HepG2 (cell line): Measurements from ENCODE around the gene UNC5C. TPM values are rescaled to one million over a fixed set of nuclear protein-coding genes. Genes with fewer than 3 reads are reported as not detected.

Source experiments
- ATAC-seq: fragments of 200-7000 bp; cut with Tn5 transposase; 3 replicates; pipeline ENCODE4 v1.9.1; 2020; ENCODE audit warnings: mild to moderate bottlenecking, moderate library complexity
- BruUV-seq: library from RNA; stranded (reverse); fragments of 400-500 nt; replicated peaks from 2 replicates; lab custom pipeline; 2021; lab: Mats Ljungman, UMichigan
- CTCF ChIA-PET: fragments of 300-600 bp; formaldehyde crosslinking; extraction: SDS; loops from one replicate; lab custom pipeline; 2021; ENCODE audit warnings: low total read pairs, inconsistent platforms, low intra/inter-chr PET ratio; lab: Yijun Ruan, JAX
- POLR2A ChIA-PET: fragments of 350-600 bp; sonication (Branson Sonifier 250); formaldehyde crosslinking; loops from one replicate; lab custom pipeline; 2020; ENCODE audit warnings: antibody characterized with exemption, inconsistent platforms; lab: Yijun Ruan, JAX
- DNase-seq: peaks from one replicate; pipeline ENCODE4 v3.0.0-alpha.2; 2015; ENCODE audit warnings: low spot score
- FAIRE-seq: peaks from 3 replicates; lab custom pipeline; 2011; peaks lifted over from hg19 to GRCh38; lab: Jason Lieb, UNC
- H2AFZ ChIP-seq: one replicate; pipeline ENCODE4 v1.6.1; 2011; ENCODE audit warnings: low read length, inconsistent platforms
- H3K27ac ChIP-seq: fragments of 300-600 bp; 3 replicates; pipeline ENCODE4 v1.8.0; 2011; ENCODE audit warnings: mixed run types, mild to moderate bottlenecking, mixed read lengths, low read length, inconsistent platforms; ENCODE audit not compliant: insufficient read depth; ENCODE audit errors: extremely low read length
- H3K27me3 ChIP-seq, 2 experiments: fragments of 200-600 bp in 1 of 2; 2 replicates in 1 of 2; 3 replicates in 1 of 2; pipeline versions ENCODE4 v1.6.0 to v1.8.0; 2011; ENCODE audit warnings: low read length in 2 of 2, mild to moderate bottlenecking in 2 of 2, moderate library complexity in 2 of 2, inconsistent platforms in 1 of 2; ENCODE audit not compliant: insufficient read depth in 2 of 2, control insufficient read depth in 1 of 2
- H3K36me3 ChIP-seq, 2 experiments: fragments of 200-600 bp in 1 of 2; replicated peaks in 1 of 2; 2 replicates in 1 of 2; 3 replicates in 1 of 2; pipeline versions ENCODE4 v1.5.1 to v1.8.0; 2011; ENCODE audit warnings: low read length in 2 of 2, inconsistent platforms in 1 of 2; ENCODE audit not compliant: insufficient read depth in 2 of 2, control insufficient read depth in 1 of 2
- H3K4me1 ChIP-seq: 2 replicates; pipeline ENCODE4 v1.5.1; 2012; ENCODE audit warnings: low read length, inconsistent platforms; ENCODE audit not compliant: insufficient read depth
- H3K4me2 ChIP-seq: 2 replicates; pipeline ENCODE4 v1.6.0; 2011; ENCODE audit warnings: low read depth, low read length, inconsistent platforms
- H3K4me3 ChIP-seq, 3 experiments: fragments of 200-600 bp in 1 of 3; sonication (generic), shearing (Covaris generic) in 1 of 3; replicated peaks in 1 of 3; 2 replicates each; pipeline ENCODE4 v1.5.1; 2011 to 2016; ENCODE audit warnings: low read length in 3 of 3, inconsistent platforms in 2 of 3, low read depth in 2 of 3, mild to moderate bottlenecking in 2 of 3, control low read depth in 1 of 3, mixed read lengths in 1 of 3; ENCODE audit not compliant: insufficient read depth in 1 of 3
- H3K79me2 ChIP-seq: one replicate; pipeline ENCODE4 v1.6.1; 2011; ENCODE audit warnings: low read length, inconsistent platforms; ENCODE audit not compliant: insufficient read depth
- H3K9ac ChIP-seq: 2 replicates; pipeline ENCODE4 v1.6.0; 2011; ENCODE audit warnings: mild to moderate bottlenecking, low read depth, low read length, inconsistent platforms; ENCODE audit not compliant: insufficient read depth
- H3K9me3 ChIP-seq: 2 replicates; pipeline ENCODE4 v1.5.1; 2012; ENCODE audit warnings: mild to moderate bottlenecking, low read length
- H4K20me1 ChIP-seq: 2 replicates; pipeline ENCODE4 v1.6.0; 2011; ENCODE audit warnings: inconsistent platforms, mild to moderate bottlenecking, low read length, moderate library complexity; ENCODE audit not compliant: insufficient read depth
- ELF3 ChIP-seq: IDR thresholded peaks from 2 replicates; pipeline ENCODE4 v1.6.1; 2016; ENCODE audit warnings: missing genetic modification reagents, missing compliant biosample characterization
- FOXA3 ChIP-seq: IDR thresholded peaks from 2 replicates; pipeline ENCODE4 v1.6.1; 2016; ENCODE audit warnings: missing genetic modification reagents, missing compliant biosample characterization
- LCORL ChIP-seq, 2 experiments: fragments of 450-650 bp in 1 of 2; sonication (generic) in 1 of 2; formaldehyde crosslinking in 1 of 2; IDR thresholded peaks; 2 replicates each; pipeline versions ENCODE4 v1.5.0 to v1.6.1; 2017 to 2020; ENCODE audit warnings: antibody characterized with exemption in 1 of 2, missing genetic modification reagents in 1 of 2
- NCOA2 ChIP-seq: sonication (generic); formaldehyde crosslinking; IDR thresholded peaks from 2 replicates; pipeline ENCODE4 v1.8.0; 2022; ENCODE audit warnings: inconsistent platforms
- RXRB ChIP-seq: IDR thresholded peaks from 2 replicates; pipeline ENCODE4 v1.6.1; 2016; ENCODE audit warnings: borderline replicate concordance, missing genetic modification reagents, missing compliant biosample characterization
- SIX4 ChIP-seq: sonication (generic); formaldehyde crosslinking; IDR thresholded peaks from 2 replicates; pipeline ENCODE4 v1.4.0; 2020; ENCODE audit warnings: missing genetic modification reagents
- TCF12 ChIP-seq, 2 experiments: fragments of 450-650 bp in 1 of 2; sonication (generic) in 1 of 2; formaldehyde crosslinking in 1 of 2; IDR thresholded peaks; 2 replicates each; pipeline versions ENCODE4 v1.6.1 to v1.8.0; 2017 to 2022; ENCODE audit warnings: antibody characterized with exemption in 1 of 2, mild to moderate bottlenecking in 1 of 2, missing genetic modification reagents in 1 of 2, moderate library complexity in 1 of 2
- TCF7 ChIP-seq: sonication (generic); IDR thresholded peaks from 2 replicates; pipeline ENCODE4 v1.6.1; 2016; ENCODE audit warnings: antibody characterized with exemption, low read depth
- ZNF180 ChIP-seq: sonication (generic); formaldehyde crosslinking; IDR thresholded peaks from 2 replicates; pipeline ENCODE4 v1.4.0; 2020; ENCODE audit warnings: low read depth, missing genetic modification reagents, borderline replicate concordance
- ZNF224 ChIP-seq: sonication (generic); formaldehyde crosslinking; IDR thresholded peaks from 2 replicates; pipeline ENCODE4 v1.5.0; 2020; ENCODE audit warnings: mild to moderate bottlenecking, missing genetic modification reagents
- ZNF382 ChIP-seq: sonication (generic); formaldehyde crosslinking; IDR thresholded peaks from 2 replicates; pipeline ENCODE4 v1.5.0; 2020; ENCODE audit warnings: missing genetic modification reagents, mild to moderate bottlenecking, borderline replicate concordance
- ZNF569 ChIP-seq: sonication (generic); formaldehyde crosslinking; IDR thresholded peaks from 2 replicates; pipeline ENCODE4 v1.5.0; 2020; ENCODE audit warnings: mild to moderate bottlenecking, missing genetic modification reagents, moderate library complexity, borderline replicate concordance
- ZNF576 ChIP-seq: sonication (generic); formaldehyde crosslinking; IDR thresholded peaks from 2 replicates; pipeline ENCODE4 v1.4.0; 2020; ENCODE audit warnings: mild to moderate bottlenecking, missing genetic modification reagents
- ZNF652 ChIP-seq: IDR thresholded peaks from 2 replicates; pipeline ENCODE4 v1.6.1; 2016; ENCODE audit warnings: low read depth, borderline replicate concordance
- ZNF678 ChIP-seq: sonication (generic); formaldehyde crosslinking; IDR thresholded peaks from 2 replicates; pipeline ENCODE4 v1.4.0; 2020; ENCODE audit warnings: mild to moderate bottlenecking, missing genetic modification reagents
- WGBS: methylation state at CpG from one replicate; pipeline ENCODE4 v1.1.6; 2017; ENCODE audit warnings: low lambda C conversion rate; 5-methylcytosine and 5-hydroxymethylcytosine counted together
- in situ Hi-C: cut with HindIII; loops from 2 replicates; pipeline ENCODE4 v1.10.0; 2017; ENCODE audit warnings: low pct_unique_long_range_greater_than_20kb; ENCODE audit not compliant: extremely low pct_ligation_motif_present
- intact Hi-C: fragments of 100-400 bp; cut with micrococcal nuclease; formaldehyde crosslinking; loops from one replicate; pipeline ENCODE4 v1.10.0; 2022; ENCODE audit not compliant: unreplicated experiment
- polyA plus RNA-seq, 8 experiments: library from polyadenylated mRNA; depleted of rRNA in 3 of 8; stranded (reverse) in 7 of 8; unstranded in 1 of 8; fragments of >200 nt; fragmentation: Illumina TruSeq in 4 of 8; extraction: Trizol in 4 of 8; gene quantifications; 2 replicates each; pipeline versions ENCODE4 v1.2.1 to v1.2.3, GENCODE V29; 2011 to 2016; ENCODE audit warnings: low read depth in 4 of 8, missing spikeins in 1 of 8, mixed read lengths in 1 of 8; ENCODE audit not compliant: insufficient read depth in 1 of 8
- total RNA-seq, 5 experiments: library from RNA; depleted of rRNA; stranded (reverse); fragments of >200 nt; fragmentation: Illumina TruSeq; extraction: Trizol; gene quantifications; 2 replicates each; pipeline ENCODE4 v1.2.3, GENCODE V29; 2016; ENCODE audit warnings: low read depth in 1 of 5
- TF ChIP-seq, protein P1 (sequence below): fragments of 450-650 bp; IDR thresholded peaks from 2 replicates; pipeline ENCODE4 v1.6.1; 2017; ENCODE audit warnings: mild to moderate bottlenecking

The UNC5C gene
- total and polyA plus RNA-seq, 2 of the 13 experiments (the other 11 are each of a cell fraction or from before 2014, with no cell fraction given) = not detected

DNA sequence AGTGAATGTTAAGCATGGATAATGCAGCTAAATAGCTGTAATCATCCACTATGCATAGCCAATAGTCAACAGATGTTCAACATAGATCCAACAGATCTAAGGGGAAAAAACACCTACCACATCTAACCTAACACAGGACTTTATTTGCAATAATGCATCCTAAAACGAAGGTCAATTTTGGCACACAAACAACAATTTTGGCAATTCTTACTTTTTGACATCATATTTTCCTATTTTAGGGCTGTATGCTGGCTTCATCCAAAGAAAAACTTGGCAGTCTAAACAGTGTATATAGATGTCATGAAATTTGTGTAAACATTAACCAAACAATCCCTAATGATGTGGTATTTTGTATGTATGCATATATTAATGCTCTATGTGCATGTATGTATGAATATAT is 33.2 kb downstream of the UNC5C start:
- WGBS = 12% methylated on average over 1 of the region's 1 CpG
- Histone ChIP-seq H3K4me3 (no peak overlapping the region), H3K9me3 (no peaks in the 10 kb centered on the region), H3K4me2 (no peak overlapping the region), H2AFZ (no peak overlapping the region), H3K27me3 (no peaks in the 10 kb centered on the region), H3K79me2 (no peaks in the 10 kb centered on the region), H3K4me1 (no peaks in the 10 kb centered on the region), H3K9ac (no peak overlapping the region), H3K27ac (no peak overlapping the region), H4K20me1 (no peaks in the 10 kb centered on the region), H3K36me3 (no peaks in the 10 kb centered on the region)
- ChIA-PET CTCF (no interaction called here), POLR2A (no interaction called here)
- TF ChIP-seq TCF12 (IDR thresholded peaks at IDR 0.05) = no peak
- no peak for TF ChIP-seq TCF12 (CRISPR knock-in tag; IDR thresholded peaks at IDR 0.05)
- TF ChIP-seq RXRB (CRISPR knock-in tag) = no peak
- no peak for TF ChIP-seq SIX4
- no peak for TF ChIP-seq LCORL (IDR thresholded peaks at IDR 0.05)
- no peak for TF ChIP-seq LCORL (CRISPR knock-in tag; IDR thresholded peaks at IDR 0.05)
- TF ChIP-seq ZNF569 (CRISPR knock-in tag) = no peak
- no peak for TF ChIP-seq ZNF382 (CRISPR knock-in tag)
- TF ChIP-seq ELF3 = no peak
- TF ChIP-seq TCF7 = no peak
- TF ChIP-seq ZNF678 = no peak
- TF ChIP-seq, protein P1, sequence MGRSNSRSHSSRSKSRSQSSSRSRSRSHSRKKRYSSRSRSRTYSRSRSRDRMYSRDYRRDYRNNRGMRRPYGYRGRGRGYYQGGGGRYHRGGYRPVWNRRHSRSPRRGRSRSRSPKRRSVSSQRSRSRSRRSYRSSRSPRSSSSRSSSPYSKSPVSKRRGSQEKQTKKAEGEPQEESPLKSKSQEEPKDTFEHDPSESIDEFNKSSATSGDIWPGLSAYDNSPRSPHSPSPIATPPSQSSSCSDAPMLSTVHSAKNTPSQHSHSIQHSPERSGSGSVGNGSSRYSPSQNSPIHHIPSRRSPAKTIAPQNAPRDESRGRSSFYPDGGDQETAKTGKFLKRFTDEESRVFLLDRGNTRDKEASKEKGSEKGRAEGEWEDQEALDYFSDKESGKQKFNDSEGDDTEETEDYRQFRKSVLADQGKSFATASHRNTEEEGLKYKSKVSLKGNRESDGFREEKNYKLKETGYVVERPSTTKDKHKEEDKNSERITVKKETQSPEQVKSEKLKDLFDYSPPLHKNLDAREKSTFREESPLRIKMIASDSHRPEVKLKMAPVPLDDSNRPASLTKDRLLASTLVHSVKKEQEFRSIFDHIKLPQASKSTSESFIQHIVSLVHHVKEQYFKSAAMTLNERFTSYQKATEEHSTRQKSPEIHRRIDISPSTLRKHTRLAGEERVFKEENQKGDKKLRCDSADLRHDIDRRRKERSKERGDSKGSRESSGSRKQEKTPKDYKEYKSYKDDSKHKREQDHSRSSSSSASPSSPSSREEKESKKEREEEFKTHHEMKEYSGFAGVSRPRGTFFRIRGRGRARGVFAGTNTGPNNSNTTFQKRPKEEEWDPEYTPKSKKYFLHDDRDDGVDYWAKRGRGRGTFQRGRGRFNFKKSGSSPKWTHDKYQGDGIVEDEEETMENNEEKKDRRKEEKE = no peak
- TF ChIP-seq ZNF224 (CRISPR knock-in tag) = no peak
- no peak for TF ChIP-seq ZNF576 (CRISPR knock-in tag)
- no peak for TF ChIP-seq ZNF652 (CRISPR knock-in tag)
- no peak for TF ChIP-seq NCOA2 (CRISPR knock-in tag)
- no peak for TF ChIP-seq ZNF180 (CRISPR knock-in tag)
- no peak for TF ChIP-seq FOXA3 (CRISPR knock-in tag)
- in situ Hi-C loops = no loop called here
- no TSS peak for BruUV-seq
- no peak for ATAC-seq
- FAIRE-seq = no peak
- intact Hi-C loops = loop anchor here (5.0 kb wide), 1 partner anchor 218 kb away; no protein-coding TSS in a partner anchor
- no peak for DNase-seq
